ENCODE data around the gene VWA3B. TPM values are rescaled to one million over a fixed set of nuclear protein-coding genes. Genes with fewer than 3 reads are reported as not detected.

VWA3B gene
- total RNA-seq, 2 donors from 2014 or later = 4.0 TPM; not detected in 1

DNA sequence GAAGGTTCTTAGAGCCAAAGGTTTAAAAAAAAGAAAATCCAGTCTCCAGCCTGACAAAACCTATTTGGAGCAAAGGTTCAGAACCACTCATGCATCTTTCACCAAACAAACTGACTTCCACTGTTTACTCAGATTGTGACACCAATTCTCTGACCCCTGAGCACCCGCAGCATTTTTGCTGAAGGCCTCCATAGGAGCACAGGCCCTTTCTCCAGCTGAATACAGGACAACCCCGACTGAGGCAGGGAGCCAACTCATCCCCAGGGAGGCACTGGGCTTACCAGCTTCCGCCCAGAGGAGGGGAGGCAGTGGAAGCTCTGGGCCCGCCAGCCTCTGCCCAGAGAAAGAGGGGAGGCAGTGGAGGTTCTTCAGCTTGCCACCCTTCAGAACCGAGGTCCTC lies 208.3 kb downstream of the VWA3B start:
- Histone ChIP-seq H3K27me3 (replicated peaks; ENCODE audit: insufficient read depth) (no peaks in the 10 kb centered on the region), H3K9me3 (no peaks in the 10 kb centered on the region), H3K4me3 (no peak overlapping the region), H3K36me3 (no peaks in the 10 kb centered on the region), H3K27ac (no peak overlapping the region), H3K4me1 (replicated peaks) (peaks cover 3% of the 10 kb centered on the region)
- DNase-seq (ENCODE audit: low spot score) = no peak
- 89% methylated on average over 5 of the region's 5 CpGs for WGBS
- intact Hi-C loops (cut with DNase I) = no loop called here
- TF ChIP-seq POLR2AphosphoS5 (IDR thresholded peaks at IDR 0.05) = no peak
- TF ChIP-seq POLR2A (IDR thresholded peaks at IDR 0.05) = no peak
- TF ChIP-seq, protein P1, sequence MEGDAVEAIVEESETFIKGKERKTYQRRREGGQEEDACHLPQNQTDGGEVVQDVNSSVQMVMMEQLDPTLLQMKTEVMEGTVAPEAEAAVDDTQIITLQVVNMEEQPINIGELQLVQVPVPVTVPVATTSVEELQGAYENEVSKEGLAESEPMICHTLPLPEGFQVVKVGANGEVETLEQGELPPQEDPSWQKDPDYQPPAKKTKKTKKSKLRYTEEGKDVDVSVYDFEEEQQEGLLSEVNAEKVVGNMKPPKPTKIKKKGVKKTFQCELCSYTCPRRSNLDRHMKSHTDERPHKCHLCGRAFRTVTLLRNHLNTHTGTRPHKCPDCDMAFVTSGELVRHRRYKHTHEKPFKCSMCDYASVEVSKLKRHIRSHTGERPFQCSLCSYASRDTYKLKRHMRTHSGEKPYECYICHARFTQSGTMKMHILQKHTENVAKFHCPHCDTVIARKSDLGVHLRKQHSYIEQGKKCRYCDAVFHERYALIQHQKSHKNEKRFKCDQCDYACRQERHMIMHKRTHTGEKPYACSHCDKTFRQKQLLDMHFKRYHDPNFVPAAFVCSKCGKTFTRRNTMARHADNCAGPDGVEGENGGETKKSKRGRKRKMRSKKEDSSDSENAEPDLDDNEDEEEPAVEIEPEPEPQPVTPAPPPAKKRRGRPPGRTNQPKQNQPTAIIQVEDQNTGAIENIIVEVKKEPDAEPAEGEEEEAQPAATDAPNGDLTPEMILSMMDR (IDR thresholded peaks at IDR 0.05) = no peak

DNA sequence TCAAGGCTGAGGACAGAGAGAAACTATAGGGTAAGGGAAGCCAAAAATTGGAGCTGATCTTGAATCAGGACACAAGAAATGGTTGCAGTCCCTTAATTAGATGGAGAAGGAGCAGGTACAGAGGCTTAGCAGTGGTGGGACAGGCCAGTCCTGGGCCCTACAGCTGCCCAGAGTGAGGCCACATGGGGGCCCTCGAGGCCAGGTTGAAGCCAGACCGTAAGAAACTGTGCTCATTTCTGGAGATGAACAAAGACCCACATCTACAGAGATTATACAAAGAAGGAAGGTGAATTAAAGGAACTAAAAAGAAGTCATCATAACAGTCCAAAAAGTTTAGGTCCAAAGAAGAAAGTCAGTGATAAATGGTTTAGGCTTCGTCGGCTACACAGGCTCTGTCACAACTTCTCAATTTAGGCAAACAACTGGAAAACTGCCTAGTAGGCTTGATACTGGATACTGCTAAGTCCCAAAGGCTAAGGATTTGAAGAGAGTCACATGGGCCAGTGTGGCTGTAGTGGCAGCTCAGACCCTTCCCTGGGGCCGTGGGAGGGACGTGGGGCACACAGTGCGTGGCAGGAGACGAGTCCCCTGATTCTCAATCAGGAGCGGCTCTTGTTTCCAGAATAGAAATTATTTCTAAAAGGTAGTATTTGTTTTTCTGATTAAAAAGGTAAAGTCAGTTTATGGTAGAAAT lies 208.9 kb downstream of the VWA3B start:
- WGBS = 66% methylated on average over 9 of the region's 9 CpGs
- no peak for DNase-seq (ENCODE audit: low spot score)
- no peak overlapping the region for H3K4me3 ChIP-seq
- peaks cover 3% of the 10 kb centered on the region for H3K4me1 ChIP-seq (replicated peaks)
- no peak for TF ChIP-seq POLR2AphosphoS5 (IDR thresholded peaks at IDR 0.05)
- TF ChIP-seq POLR2A (IDR thresholded peaks at IDR 0.05) = no peak
- TF ChIP-seq, protein P1 (IDR thresholded peaks at IDR 0.05) = no peak
- H3K36me3 ChIP-seq = no peaks in the 10 kb centered on the region
- no peaks in the 10 kb centered on the region for H3K27me3 ChIP-seq (replicated peaks; ENCODE audit: insufficient read depth)
- no peak overlapping the region for H3K27ac ChIP-seq
- intact Hi-C loops (cut with DNase I) = no loop called here
- no peaks in the 10 kb centered on the region for H3K9me3 ChIP-seq

DNA sequence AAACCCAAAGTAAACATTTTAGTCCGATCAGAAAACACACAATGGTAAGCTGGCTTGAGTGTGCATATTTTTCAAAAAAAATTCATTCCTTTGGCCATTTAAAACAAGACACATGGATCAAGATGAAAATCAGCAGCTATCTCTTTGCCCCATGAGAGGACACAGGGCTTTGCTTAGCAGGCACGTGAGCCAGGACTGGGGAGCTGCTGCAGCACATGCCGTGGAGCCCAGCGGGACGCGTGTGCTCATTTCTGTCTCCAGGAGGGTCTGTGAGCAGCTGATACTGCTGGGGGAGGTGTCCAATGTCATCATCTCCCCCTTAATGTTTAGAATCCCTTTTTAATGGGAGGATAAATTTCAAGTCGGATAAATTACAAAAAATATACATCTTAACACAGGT lies 209.5 kb downstream of the VWA3B start:
- Histone ChIP-seq H3K27me3 (replicated peaks; ENCODE audit: insufficient read depth) (no peaks in the 10 kb centered on the region), H3K9me3 (no peaks in the 10 kb centered on the region), H3K36me3 (no peaks in the 10 kb centered on the region), H3K4me3 (no peak overlapping the region), H3K4me1 (replicated peaks) (peaks cover 3% of the 10 kb centered on the region), H3K27ac (no peak overlapping the region)
- whole genome bisulfite sequencing = 46% methylated on average over 7 of the region's 7 CpGs
- intact Hi-C loops (cut with DNase I) = no loop called here
- DNase-seq (ENCODE audit: low spot score) = no peak
- TF ChIP-seq POLR2A (IDR thresholded peaks at IDR 0.05) = no peak
- TF ChIP-seq, protein P1 (IDR thresholded peaks at IDR 0.05) = no peak
- no peak for TF ChIP-seq POLR2AphosphoS5 (IDR thresholded peaks at IDR 0.05)

DNA sequence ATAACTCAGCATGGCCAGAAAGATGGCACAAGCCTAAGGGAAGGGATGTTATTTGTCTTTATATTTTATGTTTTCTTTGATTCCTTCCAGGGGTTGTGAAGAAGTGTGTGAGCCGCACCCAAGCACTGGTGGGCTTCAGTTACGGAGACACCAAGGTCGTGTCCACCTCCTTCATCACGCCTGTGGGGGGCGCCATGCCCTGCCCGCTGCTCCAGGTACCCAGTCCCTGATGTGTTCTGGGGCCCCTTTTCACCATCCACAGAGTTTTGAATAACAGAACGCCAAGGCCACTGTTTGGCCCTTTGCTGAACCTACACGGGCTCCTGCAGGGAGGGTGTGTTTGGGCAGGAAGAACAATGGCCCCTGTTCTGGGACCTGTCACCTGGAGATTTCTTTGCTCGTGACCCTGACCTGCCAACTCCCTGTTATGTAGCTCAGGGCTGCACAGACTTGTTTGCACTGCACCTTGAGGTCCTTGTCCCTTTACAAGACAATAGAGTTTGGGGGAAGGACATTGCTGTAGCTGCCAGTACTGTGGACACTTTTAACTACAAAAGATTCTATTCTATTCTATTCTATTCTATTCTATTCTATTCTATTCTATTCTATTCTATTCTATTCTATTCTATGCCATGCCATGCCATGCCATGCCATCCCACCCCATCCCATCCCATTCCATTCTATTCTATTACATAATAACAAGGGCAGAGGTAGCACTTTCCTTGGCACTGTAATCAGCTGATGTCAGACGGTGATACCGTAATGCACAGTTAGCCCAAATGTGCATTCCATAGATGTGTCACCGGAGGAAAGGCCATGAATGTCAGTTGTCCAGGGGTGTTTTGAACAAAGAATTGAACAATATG lies 211.1 kb downstream of the VWA3B start:
- no peaks in the 10 kb centered on the region for H3K27me3 ChIP-seq (replicated peaks; ENCODE audit: insufficient read depth)
- H3K9me3 ChIP-seq = no peaks in the 10 kb centered on the region
- no peaks in the 10 kb centered on the region for H3K36me3 ChIP-seq
- WGBS = 71% methylated on average over 12 of the region's 12 CpGs
- DNase-seq (ENCODE audit: low spot score) = no peak
- H3K27ac ChIP-seq = no peak overlapping the region
- intact Hi-C loops (cut with DNase I) = no loop called here
- peaks cover 3% of the 10 kb centered on the region for H3K4me1 ChIP-seq (replicated peaks)
- TF ChIP-seq POLR2A (IDR thresholded peaks at IDR 0.05) = no peak
- TF ChIP-seq POLR2AphosphoS5 (IDR thresholded peaks at IDR 0.05) = no peak
- TF ChIP-seq, protein P1 (IDR thresholded peaks at IDR 0.05) = no peak
- no peak overlapping the region for H3K4me3 ChIP-seq

All from prostate gland (tissue), 2 donors.